Natural killer cell (primary cell): ENCODE data around the gene CREB5. TPM values are rescaled to one million over a fixed set of nuclear protein-coding genes. Genes with fewer than 3 reads are reported as not detected.

Source experiments
- ATAC-seq, 3 donors: fragments of 150-1000 bp in 2 of 3; fragments of 200-7000 bp in 1 of 3; cut with Tn5 transposase; 1 replicate in 1 of 3; 2 replicates in 2 of 3; pipeline ENCODE4 v1.10.0; 2021; ENCODE audit warnings: mild to moderate bottlenecking in 2 of 3, moderate library complexity in 2 of 3
- DNase-seq, 2 donors: peaks; one replicate each; pipeline versions ENCODE4 v3.0.0 to v3.0.0-alpha.2; 2013 to 2021; ENCODE audit warnings: mixed read lengths in 1 of 2
- H3K27ac ChIP-seq: one replicate; pipeline ENCODE4 v1.5.1; 2013; ENCODE audit warnings: mild to moderate bottlenecking, low read length
- H3K27me3 ChIP-seq: one replicate; pipeline ENCODE4 v1.6.1; 2013; ENCODE audit warnings: low read length; ENCODE audit not compliant: control insufficient read depth, insufficient read depth
- H3K36me3 ChIP-seq: one replicate; pipeline ENCODE4 v1.6.1; 2013; ENCODE audit warnings: low read length; ENCODE audit not compliant: control insufficient read depth, insufficient read depth
- H3K4me1 ChIP-seq: one replicate; pipeline ENCODE4 v1.6.1; 2013; ENCODE audit warnings: low read length; ENCODE audit not compliant: control insufficient read depth, insufficient read depth
- H3K4me3 ChIP-seq: one replicate; pipeline ENCODE4 v1.5.1; 2013; ENCODE audit warnings: low read length
- H3K9me3 ChIP-seq: one replicate; pipeline ENCODE4 v1.6.1; 2013; ENCODE audit warnings: low read length; ENCODE audit not compliant: control insufficient read depth, insufficient read depth
- H3K27ac Mint-ChIP-seq, 2 donors: one replicate each; pipeline ENCODE4 v1.8.0; 2022; ENCODE audit warnings: mild to moderate bottlenecking in 2 of 2, mixed read lengths in 2 of 2, moderate library complexity in 1 of 2
- H3K27me3 Mint-ChIP-seq, 2 donors: one replicate each; pipeline ENCODE4 v1.8.0; 2022; ENCODE audit warnings: low read depth in 2 of 2, mixed read lengths in 2 of 2
- H3K36me3 Mint-ChIP-seq: one replicate; pipeline ENCODE4 v1.8.0; 2022; ENCODE audit warnings: mixed read lengths
- H3K4me1 Mint-ChIP-seq, 2 donors: one replicate each; pipeline ENCODE4 v1.8.0; 2022; ENCODE audit warnings: mixed read lengths in 2 of 2
- H3K4me3 Mint-ChIP-seq: one replicate; pipeline ENCODE4 v1.8.0; 2022; ENCODE audit warnings: mild to moderate bottlenecking, moderate library complexity, mixed read lengths
- H3K9me3 Mint-ChIP-seq, 2 donors: one replicate each; pipeline ENCODE4 v1.8.0; 2022; ENCODE audit warnings: mixed read lengths in 2 of 2
- WGBS: methylation state at CpG from one replicate; pipeline ENCODE4 v1.1.7; 2013; ENCODE audit warnings: missing lambda C conversion rate; ENCODE audit not compliant: insufficient coverage; 5-methylcytosine and 5-hydroxymethylcytosine counted together
- intact Hi-C: fragments of 100-400 bp; cut with micrococcal nuclease; formaldehyde crosslinking; loops from one replicate; pipeline ENCODE4 v1.14.2; 2022
- total RNA-seq, 4 donors: library from RNA; stranded (reverse); fragments of 120-200 nt in 1 of 4; gene quantifications; one replicate each; pipeline versions ENCODE4 v1.2.3 to v1.2.4, GENCODE V29; 2013 to 2022
- TF ChIP-seq, protein P1 (sequence below): fragments of 200-600 bp; IDR thresholded peaks from one replicate; pipeline ENCODE4 v1.8.0; 2022; ENCODE audit warnings: antibody characterized with exemption

The CREB5 gene
- total RNA-seq, 3 donors from 2014 or later (not counting 1 experiment from before 2014, with no cell fraction given) = 0.52 to 7.0 (median 0.89) TPM

DNA sequence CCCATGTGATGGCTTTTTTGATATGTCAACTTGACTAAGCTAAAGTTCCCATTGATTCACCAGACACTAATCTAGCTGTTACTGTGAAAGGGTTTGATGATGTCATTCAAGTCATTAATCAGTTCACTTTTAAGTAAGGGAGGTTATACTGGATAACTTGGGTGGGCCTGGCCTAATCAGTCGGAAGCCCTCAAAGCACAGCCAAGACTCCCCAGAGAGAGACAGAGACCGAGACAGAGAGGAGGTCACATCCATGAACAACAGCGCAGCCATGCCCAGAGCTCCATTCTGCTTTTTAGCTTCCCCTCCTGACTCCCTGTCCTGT is 442.4 kb downstream of the CREB5 start:
- Histone ChIP-seq H3K9me3 (no peaks in the 10 kb centered on the region), H3K4me1 (peaks cover 6% of the 10 kb centered on the region), H3K27me3 (peaks cover 35% of the 10 kb centered on the region), H3K27ac (no peak overlapping the region), H3K4me3 (no peak overlapping the region), H3K36me3 (no peaks in the 10 kb centered on the region)
- H3K4me1 Mint-ChIP-seq = peaks cover 7 to 15% of the 10 kb centered on the region in 2 donors
- H3K36me3 Mint-ChIP-seq = no peaks in the 10 kb centered on the region
- no peaks in the 10 kb centered on the region for H3K9me3 Mint-ChIP-seq
- H3K27ac Mint-ChIP-seq = no peak overlapping the region
- intact Hi-C loops = loop anchor here (5.0 to 10.0 kb wide), 2 partner anchors 460 to 792 kb away; no protein-coding TSS in a partner anchor
- TF ChIP-seq, protein P1, sequence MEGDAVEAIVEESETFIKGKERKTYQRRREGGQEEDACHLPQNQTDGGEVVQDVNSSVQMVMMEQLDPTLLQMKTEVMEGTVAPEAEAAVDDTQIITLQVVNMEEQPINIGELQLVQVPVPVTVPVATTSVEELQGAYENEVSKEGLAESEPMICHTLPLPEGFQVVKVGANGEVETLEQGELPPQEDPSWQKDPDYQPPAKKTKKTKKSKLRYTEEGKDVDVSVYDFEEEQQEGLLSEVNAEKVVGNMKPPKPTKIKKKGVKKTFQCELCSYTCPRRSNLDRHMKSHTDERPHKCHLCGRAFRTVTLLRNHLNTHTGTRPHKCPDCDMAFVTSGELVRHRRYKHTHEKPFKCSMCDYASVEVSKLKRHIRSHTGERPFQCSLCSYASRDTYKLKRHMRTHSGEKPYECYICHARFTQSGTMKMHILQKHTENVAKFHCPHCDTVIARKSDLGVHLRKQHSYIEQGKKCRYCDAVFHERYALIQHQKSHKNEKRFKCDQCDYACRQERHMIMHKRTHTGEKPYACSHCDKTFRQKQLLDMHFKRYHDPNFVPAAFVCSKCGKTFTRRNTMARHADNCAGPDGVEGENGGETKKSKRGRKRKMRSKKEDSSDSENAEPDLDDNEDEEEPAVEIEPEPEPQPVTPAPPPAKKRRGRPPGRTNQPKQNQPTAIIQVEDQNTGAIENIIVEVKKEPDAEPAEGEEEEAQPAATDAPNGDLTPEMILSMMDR = no peak
- no peak for ATAC-seq
- H3K27me3 Mint-ChIP-seq = peaks cover 52 to 74% of the 10 kb centered on the region in 2 donors
- no peak overlapping the region for H3K4me3 Mint-ChIP-seq
- DNase-seq = no peak
- WGBS = 92% methylated on average over 3 of the region's 3 CpGs

DNA sequence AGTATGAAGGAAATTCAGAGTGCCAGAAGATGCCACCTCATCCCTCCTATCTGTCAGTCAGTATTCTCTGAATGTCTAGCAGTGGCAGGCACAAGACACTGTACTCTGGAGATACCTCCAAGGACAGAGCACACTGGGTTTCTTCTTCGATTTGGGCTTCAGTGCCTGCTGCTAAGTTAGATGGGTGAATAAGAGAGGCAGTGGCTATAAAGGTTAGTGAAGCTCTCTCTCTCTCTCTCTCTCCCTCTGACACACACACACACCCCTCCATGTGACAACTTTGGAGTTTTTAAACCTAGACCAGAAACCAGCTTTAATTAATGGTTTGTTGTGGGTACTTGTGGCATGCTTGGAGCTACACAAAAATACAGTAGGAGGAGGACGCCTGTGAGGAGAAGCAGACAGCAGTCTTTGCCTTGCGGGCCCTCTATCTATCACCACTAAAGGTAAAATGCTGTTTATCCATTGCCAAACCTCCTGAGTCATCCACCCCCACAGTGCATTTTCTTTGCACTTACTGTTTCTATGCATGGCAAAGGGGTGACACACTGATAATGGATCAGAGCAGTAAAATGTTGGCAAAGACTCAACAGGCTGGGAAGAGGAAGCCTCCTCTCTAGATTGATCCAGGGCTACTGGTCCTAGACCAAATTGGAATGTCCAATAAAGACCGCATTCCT is 443.4 kb downstream of the CREB5 start:
- DNase-seq = no peak
- ATAC-seq = no peak
- Histone ChIP-seq H3K9me3 (no peaks in the 10 kb centered on the region), H3K27me3 (peaks cover 35% of the 10 kb centered on the region), H3K27ac (no peak overlapping the region), H3K4me3 (no peak overlapping the region), H3K4me1 (peaks cover 6% of the 10 kb centered on the region), H3K36me3 (no peaks in the 10 kb centered on the region)
- TF ChIP-seq, protein P1 = no peak
- Mint-ChIP-seq H3K36me3 (no peaks in the 10 kb centered on the region), H3K9me3 (no peaks in the 10 kb centered on the region), H3K4me3 (peak overlapping the region; percentile 29), H3K27ac (no peak overlapping the region), H3K4me1 (peaks cover 7 to 15% of the 10 kb centered on the region in 2 donors), H3K27me3 (peaks cover 55 to 82% of the 10 kb centered on the region in 2 donors)
- 93% methylated on average over 3 of the region's 4 CpGs for WGBS
- intact Hi-C loops = loop anchor here (10.0 kb wide), 1 partner anchor 461 kb away; no protein-coding TSS in a partner anchor

DNA sequence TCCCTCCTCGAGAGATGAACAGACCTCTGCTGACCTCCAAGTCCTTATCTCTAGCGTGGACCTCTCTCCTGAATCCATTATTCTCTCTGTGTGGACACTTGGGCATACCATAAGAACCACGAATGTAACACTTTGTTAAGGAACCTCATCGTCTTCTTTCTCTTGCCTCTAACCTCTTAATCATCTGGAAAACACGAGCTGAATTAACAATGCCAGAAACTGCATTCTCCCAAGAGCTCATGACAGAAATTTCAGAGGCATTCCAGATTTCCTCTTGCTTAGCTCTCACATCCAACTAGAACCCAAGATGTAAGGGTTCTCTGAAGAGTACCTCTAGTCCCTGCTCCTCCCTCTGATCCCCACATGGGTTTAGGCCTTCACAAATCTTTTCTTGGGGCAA is 444.3 kb downstream of the CREB5 start:
- Histone ChIP-seq H3K36me3 (no peaks in the 10 kb centered on the region), H3K4me3 (no peak overlapping the region), H3K27ac (no peak overlapping the region), H3K9me3 (no peaks in the 10 kb centered on the region), H3K27me3 (peaks cover 30% of the 10 kb centered on the region), H3K4me1 (peaks cover 6% of the 10 kb centered on the region)
- H3K4me1 Mint-ChIP-seq = peaks cover 7 to 15% of the 10 kb centered on the region in 2 donors
- whole genome bisulfite sequencing = 79% methylated on average over 5 of the region's 5 CpGs
- H3K27me3 Mint-ChIP-seq = peaks cover 51 to 82% of the 10 kb centered on the region in 2 donors
- TF ChIP-seq, protein P1 = no peak
- DNase-seq (no peak), ATAC-seq (no peak)
- intact Hi-C loops = loop anchor here (10.0 kb wide), 1 partner anchor 462 kb away; no protein-coding TSS in a partner anchor
- H3K36me3 Mint-ChIP-seq = no peaks in the 10 kb centered on the region
- H3K9me3 Mint-ChIP-seq = no peaks in the 10 kb centered on the region
- H3K27ac Mint-ChIP-seq = no peak overlapping the region
- no peak overlapping the region for H3K4me3 Mint-ChIP-seq
